H9 (cell line): Measurements from ENCODE around the gene NRCAM. TPM values are rescaled to one million over a fixed set of nuclear protein-coding genes. Genes with fewer than 3 reads are reported as not detected.

ENCODE experiments used
- DNase-seq: peaks from one replicate; pipeline ENCODE4 v3.0.0-alpha.2; 2017
- H2AFZ ChIP-seq: one replicate; pipeline ENCODE4 v1.6.1; 2013; ENCODE audit warnings: mild to moderate bottlenecking, low read length, control low read depth, moderate library complexity
- H2AK5ac ChIP-seq: 2 replicates; pipeline ENCODE4 v1.6.1; 2013; ENCODE audit warnings: low read length, control low read depth, mixed read lengths; ENCODE audit not compliant: insufficient read length
- H2BK120ac ChIP-seq: one replicate; pipeline ENCODE4 v1.6.1; 2013; ENCODE audit warnings: low read depth, mild to moderate bottlenecking, low read length, control low read depth, inconsistent platforms; ENCODE audit not compliant: poor library complexity, severe bottlenecking
- H2BK12ac ChIP-seq: 2 replicates; pipeline ENCODE4 v1.6.1; 2013; ENCODE audit warnings: low read length, control low read depth, mixed read lengths, low read depth; ENCODE audit not compliant: insufficient read length
- H2BK15ac ChIP-seq: 2 replicates; pipeline ENCODE4 v1.6.1; 2013; ENCODE audit warnings: low read depth, low read length, control low read depth
- H2BK20ac ChIP-seq: one replicate; pipeline ENCODE4 v1.6.1; 2013; ENCODE audit warnings: low read depth, mild to moderate bottlenecking, low read length, control low read depth, inconsistent platforms; ENCODE audit not compliant: poor library complexity, severe bottlenecking
- H2BK5ac ChIP-seq: 2 replicates; pipeline ENCODE4 v1.6.1; 2013; ENCODE audit warnings: low read length, control low read depth, mixed read lengths; ENCODE audit not compliant: insufficient read length
- H3K14ac ChIP-seq: 2 replicates; pipeline ENCODE4 v1.6.1; 2013; ENCODE audit warnings: low read length, control low read depth; ENCODE audit not compliant: insufficient read depth
- H3K18ac ChIP-seq: 2 replicates; pipeline ENCODE4 v1.6.1; 2013; ENCODE audit warnings: low read depth, mild to moderate bottlenecking, mixed read lengths, low read length, control low read depth; ENCODE audit not compliant: insufficient read length
- H3K23ac ChIP-seq: 2 replicates; pipeline ENCODE4 v1.6.1; 2013; ENCODE audit warnings: low read length, control low read depth, mixed read lengths, low read depth; ENCODE audit not compliant: insufficient read length
- H3K23me2 ChIP-seq: 2 replicates; pipeline ENCODE4 v1.6.1; 2013; ENCODE audit warnings: low read depth, mild to moderate bottlenecking, mixed read lengths, low read length, control low read depth; ENCODE audit not compliant: insufficient read length, poor library complexity, severe bottlenecking
- H3K27ac ChIP-seq: 2 replicates; pipeline ENCODE4 v1.5.1; 2013; ENCODE audit warnings: low read length, control low read depth, mixed read lengths, low read depth; ENCODE audit not compliant: insufficient read length
- H3K27me3 ChIP-seq: 2 replicates; pipeline ENCODE4 v1.6.1; 2013; ENCODE audit warnings: low read length, control low read depth, inconsistent platforms; ENCODE audit not compliant: insufficient read depth
- H3K4ac ChIP-seq: 2 replicates; pipeline ENCODE4 v1.6.1; 2013; ENCODE audit warnings: low read depth, mild to moderate bottlenecking, control low read depth, inconsistent platforms, low read length, moderate library complexity
- H3K4me1 ChIP-seq: 2 replicates; pipeline ENCODE4 v1.6.1; 2013; ENCODE audit warnings: low read length, control low read depth, inconsistent platforms; ENCODE audit not compliant: insufficient read depth
- H3K4me2 ChIP-seq: 2 replicates; pipeline ENCODE4 v1.6.1; 2013; ENCODE audit warnings: low read length, control low read depth, mixed read lengths; ENCODE audit not compliant: insufficient read length, insufficient read depth
- H3K56ac ChIP-seq: 2 replicates; pipeline ENCODE4 v1.6.1; 2013; ENCODE audit warnings: low read depth, mild to moderate bottlenecking, mixed read lengths, low read length, control low read depth; ENCODE audit not compliant: insufficient read length
- H3K79me1 ChIP-seq: 2 replicates; pipeline ENCODE4 v1.6.1; 2013; ENCODE audit warnings: low read depth, mild to moderate bottlenecking, moderate library complexity, low read length, control low read depth, inconsistent platforms; ENCODE audit not compliant: insufficient read depth, poor library complexity, severe bottlenecking
- H3K79me2 ChIP-seq: 2 replicates; pipeline ENCODE4 v1.6.1; 2013; ENCODE audit warnings: low read length, control low read depth, inconsistent platforms; ENCODE audit not compliant: insufficient read depth
- H3K9ac ChIP-seq: 2 replicates; pipeline ENCODE4 v1.6.1; 2013; ENCODE audit warnings: low read length, control low read depth, mixed read lengths; ENCODE audit not compliant: insufficient read length; ENCODE audit errors: extremely low read depth
- H3K9me3 ChIP-seq: one replicate; pipeline ENCODE4 v1.6.1; 2013; ENCODE audit warnings: low read depth, low read length, inconsistent platforms; ENCODE audit not compliant: control insufficient read depth
- H3T11ph ChIP-seq: one replicate; pipeline ENCODE4 v1.6.1; 2013; ENCODE audit warnings: mild to moderate bottlenecking, low read length, control low read depth, inconsistent platforms
- H4K20me1 ChIP-seq: one replicate; pipeline ENCODE4 v1.6.1; 2013; ENCODE audit not compliant: control insufficient read depth, insufficient read length, insufficient read depth
- H4K5ac ChIP-seq: 2 replicates; pipeline ENCODE4 v1.6.1; 2013; ENCODE audit warnings: low read depth, mild to moderate bottlenecking, mixed read lengths, low read length, control low read depth; ENCODE audit not compliant: insufficient read length
- H4K8ac ChIP-seq: replicated peaks from 2 replicates; pipeline ENCODE4 v1.6.1; 2013; ENCODE audit warnings: low read length, control low read depth, mixed read lengths, low read depth; ENCODE audit not compliant: insufficient read length
- H4K91ac ChIP-seq: 2 replicates; pipeline ENCODE4 v1.6.1; 2013; ENCODE audit warnings: low read depth, mild to moderate bottlenecking, moderate library complexity, mixed read lengths, low read length, control low read depth; ENCODE audit not compliant: insufficient read length
- H3K27ac Mint-ChIP-seq, 3 experiments: 2 replicates in 2 of 3; 3 replicates in 1 of 3; pipeline ENCODE4 v1.8.0; 2020 to 2021; ENCODE audit warnings: mixed read lengths in 3 of 3, mild to moderate bottlenecking in 1 of 3, moderate library complexity in 1 of 3
- H3K27me3 Mint-ChIP-seq: 2 replicates; pipeline ENCODE4 v1.8.0; 2021; ENCODE audit warnings: low read depth, mild to moderate bottlenecking, moderate library complexity, mixed read lengths
- H3K36me3 Mint-ChIP-seq, 3 experiments: 2 replicates in 2 of 3; 3 replicates in 1 of 3; pipeline ENCODE4 v1.8.0; 2020 to 2021; ENCODE audit warnings: low read depth in 3 of 3, mixed read lengths in 3 of 3; ENCODE audit not compliant: insufficient read depth in 1 of 3
- H3K4me1 Mint-ChIP-seq, 2 experiments: 2 replicates each; pipeline ENCODE4 v1.8.0; 2020; ENCODE audit warnings: mixed read lengths in 2 of 2
- H3K4me3 Mint-ChIP-seq, 2 experiments: 2 replicates in 1 of 2; 3 replicates in 1 of 2; pipeline ENCODE4 v1.8.0; 2020 to 2021; ENCODE audit warnings: mild to moderate bottlenecking in 2 of 2, mixed read lengths in 2 of 2, moderate library complexity in 1 of 2
- H3K9me3 Mint-ChIP-seq, 2 experiments: 2 replicates in 1 of 2; 3 replicates in 1 of 2; pipeline ENCODE4 v1.8.0; 2020; ENCODE audit warnings: mild to moderate bottlenecking in 2 of 2, mixed read lengths in 2 of 2, moderate library complexity in 1 of 2
- CTCF ChIP-seq: fragments of 200-600 bp; sonication (generic); conservative IDR thresholded peaks from 3 replicates; pipeline ENCODE4 v1.8.0; 2021; ENCODE audit warnings: antibody characterized with exemption, mild to moderate bottlenecking
- WGBS: extraction: QIAGEN DNeasy Blood & Tissue Kit; methylation state at CpG from one replicate; pipeline ENCODE4 v1.1.7; 2013; ENCODE audit warnings: missing lambda C conversion rate, low lambda C conversion rate, mixed read lengths; ENCODE audit not compliant: insufficient read length; ENCODE audit errors: extremely low coverage; 5-methylcytosine and 5-hydroxymethylcytosine counted together
- total RNA-seq: library from RNA; stranded (reverse); gene quantifications from 2 replicates; pipeline ENCODE4 v1.2.1, GENCODE V29; 2021

Gene NRCAM
- total RNA-seq, 1 experiment from 2014 or later: 2.3 TPM

DNA sequence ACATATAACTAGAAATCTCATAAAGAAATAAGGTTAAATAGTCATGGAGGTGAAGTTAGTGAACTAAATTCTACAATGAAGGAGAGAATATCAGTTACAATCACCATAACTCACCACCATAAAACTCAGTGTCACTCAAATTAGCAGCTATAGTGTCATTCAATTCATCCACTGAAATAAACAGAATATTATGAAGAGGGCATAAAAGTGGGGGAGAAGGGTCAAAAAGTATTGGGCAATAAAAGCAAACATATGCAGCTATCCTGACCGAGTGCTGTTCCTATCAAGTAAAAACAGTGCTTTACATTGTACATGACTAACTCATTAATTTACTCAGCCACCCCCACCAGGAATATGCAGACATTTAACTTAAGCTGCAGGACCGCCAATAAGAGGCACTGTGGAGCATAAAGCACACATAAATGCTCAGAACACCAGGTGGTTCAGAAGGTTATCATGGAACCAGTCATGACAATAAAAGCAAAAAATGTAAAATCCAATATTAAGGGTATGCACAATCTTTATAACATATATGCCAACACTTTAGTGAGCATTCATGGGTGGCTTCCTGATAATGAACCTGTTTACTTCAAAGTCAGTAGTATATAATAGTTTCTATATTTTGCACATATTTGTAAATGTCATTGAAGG, 230.6 kb downstream of the NRCAM start:
- WGBS: no CpG with 5 or more reads among the region's 2 CpGs
- H2BK15ac ChIP-seq: no peak overlapping the region
- H3K4me3 Mint-ChIP-seq: no peak overlapping the region

More for the DNA sequence above, 230.6 kb downstream of the NRCAM start:
- H3K79me2 ChIP-seq: no peaks in the 10 kb centered on the region
- no peak overlapping the region for H2AK5ac ChIP-seq
- H4K20me1 ChIP-seq: no peaks in the 10 kb centered on the region
- peaks cover 7% of the 10 kb centered on the region in 2 experiments for H3K4me1 Mint-ChIP-seq
- H3K56ac ChIP-seq: no peak overlapping the region
- H3K27ac Mint-ChIP-seq: no peak overlapping the region
- no peaks in the 10 kb centered on the region for H3K9me3 ChIP-seq
- no peak overlapping the region for H3K23ac ChIP-seq
- H3K4ac ChIP-seq: no peak overlapping the region
- H2BK12ac ChIP-seq: no peak overlapping the region
- no peaks in the 10 kb centered on the region for H3K79me1 ChIP-seq
- H3K4me2 ChIP-seq: no peak overlapping the region
- no peak overlapping the region for H2AFZ ChIP-seq
- no peak overlapping the region for H4K5ac ChIP-seq
- no peak overlapping the region for H2BK120ac ChIP-seq
- H4K91ac ChIP-seq: no peak overlapping the region
- TF ChIP-seq CTCF: no peak
- H2BK20ac ChIP-seq: no peak overlapping the region
- no peak overlapping the region for H3K18ac ChIP-seq
- no peak overlapping the region for H4K8ac ChIP-seq
- no peak overlapping the region for H3K9ac ChIP-seq
- no peaks in the 10 kb centered on the region; a peak in 2 of 5 replicates for H3K9me3 Mint-ChIP-seq
- H3T11ph ChIP-seq: no peak overlapping the region
- H3K27me3 ChIP-seq: no peaks in the 10 kb centered on the region
- H3K27me3 Mint-ChIP-seq: no peaks in the 10 kb centered on the region; the same call in 1 of the 2 replicates
- H3K23me2 ChIP-seq: no peaks in the 10 kb centered on the region
- H3K14ac ChIP-seq: no peak overlapping the region
- no peak overlapping the region for H3K27ac ChIP-seq
- peaks cover 0 to 7% (median 4%) of the 10 kb centered on the region in 3 experiments; a peak in 4 of 7 replicates for H3K36me3 Mint-ChIP-seq
- no peak overlapping the region for H2BK5ac ChIP-seq
- H3K4me1 ChIP-seq: no peaks in the 10 kb centered on the region
- no peak for DNase-seq
